Measurements from ENCODE around the gene NTHL1. TPM values are rescaled to one million over a fixed set of nuclear protein-coding genes. Genes with fewer than 3 reads are reported as not detected.

NTHL1 gene
- total and polyA plus RNA-seq, 2 of the 13 experiments (the other 11 are each of a cell fraction or from before 2014, with no cell fraction given) = 47.5 to 64.9 TPM

DNA sequence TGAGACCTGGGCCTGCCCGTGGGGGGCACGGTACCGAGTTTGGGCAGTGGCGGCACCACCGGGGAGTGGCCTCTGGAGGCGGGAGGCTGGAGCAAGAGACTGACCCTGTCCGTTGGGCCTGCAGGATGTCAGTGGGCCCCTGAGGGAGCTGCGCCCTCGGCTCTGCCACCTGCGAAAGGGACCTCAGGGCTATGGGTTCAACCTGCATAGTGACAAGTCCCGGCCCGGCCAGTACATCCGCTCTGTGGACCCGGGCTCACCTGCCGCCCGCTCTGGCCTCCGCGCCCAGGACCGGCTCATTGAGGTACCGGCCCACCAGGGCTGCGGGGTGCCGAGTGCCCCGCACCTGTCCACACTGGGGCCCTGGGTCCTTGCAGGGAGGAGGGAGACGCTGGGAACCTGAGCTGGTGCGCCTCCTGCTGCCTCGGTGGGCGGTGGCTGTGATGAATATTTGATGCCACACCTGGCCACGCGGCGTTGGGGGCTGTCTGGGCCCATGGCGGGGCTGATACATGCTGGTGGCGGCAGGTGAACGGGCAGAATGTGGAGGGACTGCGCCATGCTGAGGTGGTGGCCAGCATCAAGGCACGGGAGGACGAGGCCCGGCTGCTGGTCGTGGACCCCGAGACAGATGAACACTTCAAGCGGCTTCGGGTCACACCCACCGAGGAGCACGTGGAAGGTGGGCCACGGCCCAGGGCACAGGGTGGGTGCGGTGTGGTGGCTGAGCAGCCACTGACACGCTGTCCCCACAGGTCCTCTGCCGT is 11.3 kb downstream of the NTHL1 start (continued):
- TF ChIP-seq, protein P1, sequence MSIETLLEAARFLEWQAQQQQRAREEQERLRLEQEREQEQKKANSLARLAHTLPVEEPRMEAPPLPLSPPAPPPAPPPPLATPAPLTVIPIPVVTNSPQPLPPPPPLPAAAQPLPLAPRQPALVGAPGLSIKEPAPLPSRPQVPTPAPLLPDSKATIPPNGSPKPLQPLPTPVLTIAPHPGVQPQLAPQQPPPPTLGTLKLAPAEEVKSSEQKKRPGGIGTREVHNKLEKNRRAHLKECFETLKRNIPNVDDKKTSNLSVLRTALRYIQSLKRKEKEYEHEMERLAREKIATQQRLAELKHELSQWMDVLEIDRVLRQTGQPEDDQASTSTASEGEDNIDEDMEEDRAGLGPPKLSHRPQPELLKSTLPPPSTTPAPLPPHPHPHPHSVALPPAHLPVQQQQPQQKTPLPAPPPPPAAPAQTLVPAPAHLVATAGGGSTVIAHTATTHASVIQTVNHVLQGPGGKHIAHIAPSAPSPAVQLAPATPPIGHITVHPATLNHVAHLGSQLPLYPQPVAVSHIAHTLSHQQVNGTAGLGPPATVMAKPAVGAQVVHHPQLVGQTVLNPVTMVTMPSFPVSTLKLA (IDR thresholded peaks at IDR 0.05) = no peak
- TF ChIP-seq SRSF4 (IDR thresholded peaks at IDR 0.05; ENCODE audit: low read depth, low read length, poor library complexity, severe bottlenecking) = no peak
- no peak for TF ChIP-seq YEATS2 (CRISPR knock-in tag; IDR thresholded peaks at IDR 0.05; ENCODE audit: borderline replicate concordance)
- TF ChIP-seq SIN3A (IDR thresholded peaks at IDR 0.05; ENCODE audit: borderline replicate concordance, low read depth, low read length) = no peak
- TF ChIP-seq ZNF264 (CRISPR knock-in tag; IDR thresholded peaks at IDR 0.05) = no peak
- TF ChIP-seq ZNF557 (CRISPR knock-in tag; IDR thresholded peaks at IDR 0.05) = no peak
- no peak for TF ChIP-seq ZBTB3 (CRISPR knock-in tag; IDR thresholded peaks at IDR 0.05; ENCODE audit: borderline replicate concordance, low read depth)
- TF ChIP-seq IKZF5 (CRISPR knock-in tag; IDR thresholded peaks at IDR 0.05) = no peak
- TF ChIP-seq, protein P2, sequence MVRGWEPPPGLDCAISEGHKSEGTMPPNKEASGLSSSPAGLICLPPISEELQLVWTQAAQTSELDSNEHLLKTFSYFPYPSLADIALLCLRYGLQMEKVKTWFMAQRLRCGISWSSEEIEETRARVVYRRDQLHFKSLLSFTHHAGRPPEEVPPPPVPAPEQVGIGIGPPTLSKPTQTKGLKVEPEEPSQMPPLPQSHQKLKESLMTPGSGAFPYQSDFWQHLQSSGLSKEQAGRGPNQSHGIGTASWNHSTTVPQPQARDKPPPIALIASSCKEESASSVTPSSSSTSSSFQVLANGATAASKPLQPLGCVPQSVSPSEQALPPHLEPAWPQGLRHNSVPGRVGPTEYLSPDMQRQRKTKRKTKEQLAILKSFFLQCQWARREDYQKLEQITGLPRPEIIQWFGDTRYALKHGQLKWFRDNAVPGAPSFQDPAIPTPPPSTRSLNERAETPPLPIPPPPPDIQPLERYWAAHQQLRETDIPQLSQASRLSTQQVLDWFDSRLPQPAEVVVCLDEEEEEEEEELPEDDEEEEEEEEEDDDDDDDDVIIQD (CRISPR knock-in tag; IDR thresholded peaks at IDR 0.05; ENCODE audit: low read depth) = no peak
- TF ChIP-seq ZNF230 (CRISPR knock-in tag; IDR thresholded peaks at IDR 0.05) = no peak
- no peak for TF ChIP-seq CHCHD3 (CRISPR knock-in tag; IDR thresholded peaks at IDR 0.05)
- TF ChIP-seq ZNF30 (CRISPR knock-in tag; IDR thresholded peaks at IDR 0.05) = no peak
- TF ChIP-seq MLLT10 (CRISPR knock-in tag; IDR thresholded peaks at IDR 0.05) = no peak
- no peak for TF ChIP-seq GATAD1 (CRISPR knock-in tag; IDR thresholded peaks at IDR 0.05)
- TF ChIP-seq, protein P3, sequence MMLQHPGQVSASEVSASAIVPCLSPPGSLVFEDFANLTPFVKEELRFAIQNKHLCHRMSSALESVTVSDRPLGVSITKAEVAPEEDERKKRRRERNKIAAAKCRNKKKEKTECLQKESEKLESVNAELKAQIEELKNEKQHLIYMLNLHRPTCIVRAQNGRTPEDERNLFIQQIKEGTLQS (CRISPR knock-in tag; IDR thresholded peaks at IDR 0.05) = no peak
- no peak for TF ChIP-seq ZNF790 (CRISPR knock-in tag; IDR thresholded peaks at IDR 0.05; ENCODE audit: borderline replicate concordance)
- no peak for TF ChIP-seq ZBTB20 (CRISPR knock-in tag; IDR thresholded peaks at IDR 0.05; ENCODE audit: borderline replicate concordance, low read depth)
- TF ChIP-seq NFKBIZ (CRISPR knock-in tag; IDR thresholded peaks at IDR 0.05) = no peak
- TF ChIP-seq PPARG (CRISPR knock-in tag; conservative IDR thresholded peaks at IDR 0.05) = no peak
- TF ChIP-seq TBL1XR1 (IDR thresholded peaks at IDR 0.05; ENCODE audit: borderline replicate concordance, low read length, partially characterized antibody) = no peak
- TF ChIP-seq ZNF33B (CRISPR knock-in tag; IDR thresholded peaks at IDR 0.05) = no peak
- TF ChIP-seq MEIS1 (CRISPR knock-in tag; IDR thresholded peaks at IDR 0.05; ENCODE audit: borderline replicate concordance) = no peak
- TF ChIP-seq ZNF276 (CRISPR knock-in tag; IDR thresholded peaks at IDR 0.05; ENCODE audit: low read depth) = no peak; the same call in 1 of the 2 replicates
- no peak for TF ChIP-seq TGIF2 (CRISPR knock-in tag; IDR thresholded peaks at IDR 0.05)
- no peak for TF ChIP-seq ZNF616 (CRISPR knock-in tag; IDR thresholded peaks at IDR 0.05; ENCODE audit: low read depth)
